ENCODE measurements around the gene DOCK8.

Gene DOCK8

GRCh38 chr9:270657-271237 lies 56.1 kb downstream of the DOCK8 start:
- DNase-seq: no peak

DNA sequence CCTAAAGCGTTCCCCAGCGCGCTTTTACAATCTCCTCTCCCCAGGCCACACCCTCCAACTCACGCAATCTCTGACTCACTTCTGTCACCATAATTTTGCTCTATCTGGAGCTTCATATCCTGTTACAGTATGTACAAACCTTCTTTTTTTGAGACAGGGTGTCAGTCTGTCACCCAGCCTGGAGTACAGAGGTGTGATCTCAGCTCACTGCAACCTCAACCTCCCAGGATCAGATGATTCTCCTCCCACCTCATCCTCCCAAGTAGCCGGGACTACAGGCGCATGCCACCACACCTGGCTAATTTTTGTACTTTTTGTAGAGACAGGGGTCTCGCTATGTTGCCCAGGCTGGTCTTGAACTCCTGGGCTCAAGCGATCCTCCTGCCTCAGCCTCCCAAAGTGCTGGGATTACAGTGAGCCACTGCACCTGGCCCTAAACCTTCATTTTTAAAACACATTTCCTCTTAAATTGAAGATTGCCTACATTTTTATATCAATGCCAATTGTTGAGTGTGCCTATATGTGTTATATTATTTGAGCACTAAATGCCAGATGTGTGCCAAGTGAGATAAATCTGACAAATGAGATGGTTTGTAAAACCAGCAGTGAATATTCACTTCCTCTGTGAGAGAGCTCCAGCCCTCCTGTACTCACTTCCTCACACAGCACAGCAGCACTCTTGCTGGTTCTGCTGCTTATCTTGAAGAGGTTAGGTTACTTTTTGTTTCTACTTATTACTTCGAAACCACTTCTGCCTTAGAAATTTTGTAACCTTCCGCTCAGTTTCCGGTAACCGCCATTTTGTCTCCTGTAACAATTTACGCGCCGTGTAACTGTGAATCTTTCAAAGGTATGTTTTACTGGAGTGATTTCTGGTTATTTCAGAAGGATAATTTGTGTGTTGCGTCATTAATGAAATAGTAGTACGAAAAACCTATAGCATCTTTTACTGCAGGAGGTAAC lies 57.9 kb downstream of the DOCK8 start:
- peak; percentile 92 for DNase-seq

DNA sequence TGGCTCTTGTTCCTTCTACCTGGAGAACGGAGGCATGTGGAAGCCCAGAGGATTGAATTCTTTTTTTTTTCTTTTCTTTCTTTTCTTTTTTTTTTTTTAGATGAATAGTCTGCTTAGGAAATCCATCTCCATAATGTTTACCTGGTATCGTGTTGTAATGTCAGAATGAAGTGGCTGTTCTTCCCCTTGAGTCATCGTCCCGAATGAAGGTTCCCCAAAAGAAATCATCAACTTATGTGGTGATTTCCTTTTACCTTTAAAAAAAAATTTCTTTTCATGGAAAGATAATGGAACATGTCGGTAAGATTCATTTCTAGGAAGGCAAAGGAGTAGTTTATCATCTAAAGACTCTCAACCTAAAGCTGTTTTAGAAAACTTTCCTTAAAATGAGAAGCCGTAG lies 59.7 kb downstream of the DOCK8 start:
- DNase-seq: peak; percentile 48

GRCh38 chr9:277601-278295 lies 63.1 kb downstream of the DOCK8 start:
- DNase-seq: peak; percentile 65

DNA sequence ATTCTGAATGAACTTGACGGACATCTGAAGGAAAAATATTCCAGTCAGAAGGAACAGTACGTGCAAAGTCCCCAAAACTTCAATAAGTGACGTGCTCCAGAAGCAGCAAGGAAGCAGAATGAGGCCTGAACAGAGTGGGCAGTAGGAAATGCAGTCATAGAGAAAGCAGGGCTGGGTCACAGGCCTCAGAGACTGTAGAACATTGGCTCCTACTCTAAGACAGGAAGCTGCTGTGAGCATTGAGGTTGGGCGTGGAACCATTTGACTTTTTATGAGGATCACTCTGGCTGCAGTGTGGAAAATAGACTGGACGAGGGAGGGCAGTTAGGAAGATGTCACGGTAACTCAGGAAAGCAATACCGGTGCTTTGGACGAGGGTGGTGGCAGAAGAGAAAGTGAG lies 64.0 kb downstream of the DOCK8 start:
- peak; percentile 59 for DNase-seq

GRCh38 chr9:279674-280073 lies 65.0 kb downstream of the DOCK8 start:
- no peak for DNase-seq

- DNase-seq: peak; percentile 61
These were observed 67.3 kb downstream of the DOCK8 start for GRCh38 chr9:281741-282645.

GRCh38 chr9:286071-286740 lies 71.5 kb downstream of the DOCK8 start:
- no peak for DNase-seq

GRCh38 chr9:289121-289520 lies 74.5 kb downstream of the DOCK8 start:
- DNase-seq: no peak

DNA sequence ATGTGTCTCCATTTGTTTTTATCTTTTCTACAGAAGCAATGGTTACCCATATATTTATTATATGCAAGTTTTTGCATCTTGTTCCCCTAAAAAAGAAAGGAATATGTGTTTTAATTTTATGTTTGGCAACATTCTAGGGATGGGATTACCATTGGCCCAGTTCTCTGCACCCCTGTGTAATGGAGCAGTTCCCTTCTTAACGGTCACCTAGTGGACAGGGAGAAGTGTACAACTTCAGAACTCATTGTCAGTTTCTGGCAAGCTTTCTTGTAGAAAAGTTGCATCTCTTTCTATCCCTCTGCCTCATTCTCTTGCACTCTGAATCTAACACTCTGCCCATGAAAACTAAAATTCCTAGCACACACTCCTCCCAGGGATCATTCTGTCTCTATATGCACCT lies 78.2 kb downstream of the DOCK8 start:
- DNase-seq: no peak

- no peak for DNase-seq
These were observed 80.9 kb downstream of the DOCK8 start for GRCh38 chr9:295576-295975.

DNA sequence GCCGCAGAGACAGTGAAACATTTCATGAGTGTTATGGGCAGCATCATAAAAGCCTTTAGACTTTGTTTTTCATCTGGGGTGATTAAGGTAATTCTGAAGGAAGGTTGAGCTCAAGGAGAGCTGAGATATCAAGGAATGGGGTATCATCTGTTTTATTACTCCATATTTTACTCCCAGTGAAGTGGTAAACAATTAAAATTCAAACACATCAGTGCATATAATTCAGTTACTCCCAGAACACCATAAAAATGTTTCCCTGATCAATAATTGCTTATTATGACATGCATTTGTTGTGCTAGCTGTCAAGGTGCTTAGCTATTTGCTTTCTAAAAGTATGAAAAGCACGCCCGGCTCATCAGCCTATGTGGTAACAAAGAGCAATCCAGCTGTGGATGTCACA lies 81.7 kb downstream of the DOCK8 start:
- DNase-seq: no peak

GRCh38 chr9:297104-297972 lies 82.7 kb downstream of the DOCK8 start:
- peak; percentile 51 for DNase-seq

GRCh38 chr9:303502-303901 lies 88.8 kb downstream of the DOCK8 start:
- DNase-seq: no peak

DNA sequence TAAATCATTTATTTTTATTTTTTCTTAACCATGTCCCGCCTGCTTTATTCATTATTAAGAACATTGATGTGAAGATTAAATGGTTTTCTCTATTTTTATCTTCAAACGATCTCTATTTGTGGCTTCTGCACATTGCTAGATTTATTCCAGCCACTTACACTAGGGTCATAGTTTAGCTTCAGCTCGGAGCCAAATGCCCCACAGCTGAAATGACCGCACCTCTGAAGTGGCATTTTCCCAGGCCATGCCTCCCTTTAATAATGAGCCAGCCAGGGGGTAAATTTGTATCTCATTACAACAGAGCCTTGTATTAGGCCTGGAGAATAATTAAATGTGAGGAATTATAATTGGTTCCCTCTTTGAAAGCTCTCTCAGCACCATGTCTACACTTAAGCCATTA lies 89.4 kb downstream of the DOCK8 start:
- DNase-seq: no peak

- peak; percentile 46 for DNase-seq
These were observed 90.0 kb downstream of the DOCK8 start for GRCh38 chr9:304519-305185.

- peak; percentile 55 for DNase-seq
These were observed 92.2 kb downstream of the DOCK8 start for GRCh38 chr9:306907-307306.

DNA sequence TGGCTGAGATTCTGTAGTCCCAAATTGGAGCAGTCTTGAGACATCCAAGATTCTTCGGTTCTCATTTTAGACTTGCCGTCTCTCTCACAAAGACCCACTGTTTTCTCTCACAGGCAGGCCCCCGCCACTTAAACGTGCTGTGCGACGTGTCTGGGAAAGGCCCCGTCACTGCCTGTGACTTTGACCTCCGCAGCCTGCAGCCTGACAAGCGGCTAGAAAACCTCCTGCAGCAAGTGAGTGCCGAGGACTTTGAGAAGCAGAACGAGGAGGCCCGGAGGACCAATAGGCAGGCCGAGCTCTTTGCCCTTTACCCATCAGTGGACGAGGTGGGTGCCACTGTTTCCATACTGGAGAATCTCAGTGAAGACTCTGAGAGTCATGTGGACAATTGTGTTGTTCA lies 97.2 kb downstream of the DOCK8 start:
- no peak for DNase-seq

DNA sequence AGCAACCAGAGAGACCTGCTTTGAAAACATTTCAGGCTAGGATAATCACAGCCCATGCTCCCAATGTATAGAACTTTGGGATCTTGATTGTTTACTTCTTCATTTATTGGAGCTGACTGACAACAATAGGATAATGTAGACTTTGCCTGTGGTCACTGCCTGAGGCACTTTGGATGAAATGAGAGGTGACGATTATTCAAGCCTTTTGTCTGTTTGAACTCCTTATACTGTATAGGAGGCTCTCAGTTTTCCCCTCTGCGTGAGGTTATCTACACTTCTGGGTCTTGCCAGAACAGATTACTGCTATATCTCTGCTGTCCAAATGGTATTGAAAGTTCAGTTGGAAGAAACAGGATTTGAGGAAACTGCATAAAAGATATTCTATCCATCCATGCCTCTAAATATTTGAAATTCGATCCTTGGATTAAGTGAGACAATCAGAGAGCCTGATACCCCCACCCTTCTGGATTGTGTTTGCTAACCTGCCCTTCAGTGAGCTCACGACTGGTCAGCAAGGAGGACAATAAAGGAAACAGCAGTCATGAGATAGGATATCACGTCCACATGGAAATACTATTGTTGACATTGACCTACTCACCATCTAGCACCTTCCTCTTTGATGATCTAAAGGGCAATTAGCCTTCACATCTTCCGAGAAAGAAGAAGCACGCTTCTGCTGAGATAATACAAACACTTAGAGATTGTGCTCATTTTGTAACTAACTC lies 98.1 kb downstream of the DOCK8 start:
- no peak for DNase-seq
